AML-193 (cell line): ENCODE measurements around the gene NRDE2.
"Not testable (repeated sequence)": the region's sequence is repeated elsewhere in the genome, so short reads cannot be mapped to it uniquely, and the experiment has no call there.

Experiments
- DNase-seq, 2 experiments: peaks; one replicate each; lab custom pipeline; 2025; lab: John Stamatoyannopoulos, UW

The NRDE2 gene

DNA sequence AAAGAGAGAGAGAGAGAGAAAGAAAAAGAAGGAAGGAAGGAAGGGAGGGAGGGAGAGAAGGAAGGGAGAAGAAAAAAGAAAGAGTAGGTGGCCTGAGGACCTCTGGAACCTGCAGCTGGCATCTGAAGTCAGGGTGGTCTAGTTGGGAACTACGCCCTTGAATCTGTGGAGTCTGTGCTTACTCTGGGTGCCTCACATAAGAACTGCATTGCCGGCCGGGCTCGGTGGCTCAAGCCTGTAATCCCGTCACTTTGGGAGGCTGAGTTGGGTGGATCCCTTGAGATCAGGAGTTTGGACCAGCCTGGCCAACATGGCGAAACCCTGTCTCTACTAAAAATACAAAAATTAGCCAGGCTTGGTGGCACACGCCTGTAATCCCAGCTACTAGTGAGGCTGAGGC lies 10.0 kb upstream of the NRDE2 start:
- no peak for DNase-seq

DNA sequence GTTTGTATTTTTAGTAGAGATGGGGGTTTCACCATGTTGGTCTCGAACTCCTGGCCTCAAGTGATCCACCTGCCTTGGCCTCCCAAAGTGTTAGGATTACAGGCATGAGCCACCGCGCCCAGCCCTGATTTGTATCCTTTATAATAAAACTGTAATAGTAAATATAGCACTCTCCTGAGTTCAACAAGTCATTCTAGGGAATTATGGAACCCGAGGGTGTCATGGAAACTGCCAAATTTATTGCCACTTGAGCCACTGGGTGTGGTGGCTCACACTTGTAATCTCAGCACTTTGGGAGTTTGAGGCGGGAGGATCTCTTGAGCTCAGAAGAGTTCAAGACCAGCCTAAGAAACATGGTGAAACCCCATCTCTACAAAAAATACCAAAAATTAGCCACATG lies 9.5 kb upstream of the NRDE2 start:
- not testable (repeated sequence) for DNase-seq

DNA sequence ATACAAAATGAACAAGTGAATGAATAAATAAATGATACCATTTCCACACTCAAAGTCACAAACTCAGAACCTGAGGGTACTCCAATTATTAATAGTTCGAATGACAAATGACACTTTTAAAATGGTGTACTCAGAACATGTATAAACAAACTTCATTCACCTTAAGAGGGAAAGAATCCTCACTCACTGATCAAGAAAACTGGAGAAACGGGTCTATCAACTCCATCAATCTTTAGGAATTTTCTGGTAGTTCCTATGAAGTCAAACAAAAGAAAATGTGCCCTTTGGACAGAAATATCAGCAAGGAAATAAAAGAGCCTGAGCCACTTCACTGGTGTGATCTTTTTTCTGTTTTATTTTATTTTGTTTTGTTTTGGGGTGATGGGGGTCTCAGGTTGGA lies 5.2 kb upstream of the NRDE2 start:
- no peak for DNase-seq

- no peak for DNase-seq
Observed at GRCh38 chr14:90336401-90336800, 4.7 kb upstream of the NRDE2 start.

GRCh38 chr14:90332271-90332584 lies 487 bp upstream of the NRDE2 start:
- DNase-seq = no peak

GRCh38 chr14:90330203-90331196 lies 1.2 kb downstream of the NRDE2 start:
- no peak for DNase-seq

GRCh38 chr14:90321891-90322290 lies 9.8 kb downstream of the NRDE2 start:
- DNase-seq = no peak

DNA sequence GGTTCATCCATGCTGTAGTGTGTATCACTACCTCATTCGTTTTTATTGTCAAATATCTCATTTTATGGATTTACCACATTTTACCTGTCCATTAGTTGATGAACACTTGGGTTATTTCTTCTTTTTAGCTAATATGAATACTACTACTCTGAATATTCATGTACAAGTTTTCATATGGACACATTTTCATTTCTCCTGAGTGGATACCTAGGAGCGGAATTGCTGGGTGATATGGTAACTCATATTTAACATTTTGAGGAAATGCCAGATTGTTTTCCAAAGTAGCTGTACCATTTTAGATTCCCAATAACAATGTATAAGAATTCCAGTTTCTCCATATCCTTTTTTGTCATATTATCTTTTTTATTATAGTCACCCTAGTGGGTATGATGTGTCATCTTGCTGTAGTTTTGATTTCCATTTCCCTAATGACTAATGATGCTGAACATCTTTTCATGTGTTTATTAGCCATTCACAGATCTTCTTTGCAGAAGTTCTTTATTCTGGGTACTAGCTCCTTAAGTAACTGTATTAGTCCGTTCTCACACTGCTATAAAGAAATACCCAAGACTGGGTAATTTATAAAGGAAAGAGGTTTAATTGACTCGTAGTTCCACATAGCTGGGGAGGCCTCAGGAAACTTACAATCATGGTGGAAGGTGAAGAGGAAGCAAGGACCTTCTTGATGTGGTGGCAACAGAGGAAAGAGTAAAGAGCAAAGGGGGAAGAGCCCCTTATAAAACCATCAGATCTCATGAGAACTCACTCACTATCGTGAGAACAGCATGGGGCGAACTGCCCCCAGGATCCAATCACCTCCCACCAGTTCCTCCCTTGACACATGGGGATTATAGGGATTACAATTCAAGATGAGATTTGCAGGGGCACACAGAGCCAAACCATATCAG lies 11.9 kb downstream of the NRDE2 start:
- no peak for DNase-seq

DNA sequence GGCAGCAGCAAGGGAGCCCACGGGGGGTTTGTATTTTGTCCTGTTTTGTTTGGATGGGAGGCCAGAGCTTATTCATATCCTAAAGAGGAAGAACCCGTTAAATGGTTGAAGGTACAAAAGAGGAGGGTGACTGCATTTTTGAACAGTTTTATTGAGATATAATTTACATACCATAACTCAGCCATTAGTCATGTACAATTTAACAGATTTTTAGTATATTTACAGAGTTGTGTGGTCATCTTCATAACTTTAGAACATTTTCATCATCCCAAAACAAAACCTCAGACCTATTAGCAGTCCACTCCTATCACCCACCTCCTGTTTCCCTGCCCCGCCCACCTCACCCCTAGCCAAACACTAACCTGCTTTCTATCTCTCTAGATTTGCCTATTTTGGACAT lies 12.6 kb downstream of the NRDE2 start:
- DNase-seq = no peak

GRCh38 chr14:90318016-90318415 lies 13.7 kb downstream of the NRDE2 start:
- DNase-seq = no peak

GRCh38 chr14:90317286-90317685 lies 14.5 kb downstream of the NRDE2 start:
- DNase-seq = peak in 1 of 2 experiments; percentile 2

DNA sequence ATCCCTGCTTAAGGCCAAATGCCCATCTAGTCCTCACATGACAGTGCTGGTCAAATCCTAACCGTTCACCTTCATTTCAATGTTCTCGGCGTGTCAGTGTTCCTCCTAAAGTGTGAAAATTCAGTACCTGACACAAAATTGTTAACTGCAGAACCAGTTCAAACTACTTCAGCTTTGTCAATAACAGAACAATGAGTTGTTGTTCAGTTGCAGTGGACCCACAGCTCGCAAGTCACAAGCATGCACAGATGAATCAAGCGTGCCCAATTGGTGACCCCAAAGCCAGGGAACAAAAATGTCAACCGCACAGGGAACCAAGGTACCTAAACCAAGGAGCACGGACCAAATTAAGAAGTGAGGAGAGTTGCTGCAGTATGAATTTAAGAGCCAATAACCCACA lies 23.2 kb downstream of the NRDE2 start:
- DNase-seq = no peak

GRCh38 chr14:90305176-90305601 lies 26.6 kb downstream of the NRDE2 start:
- no peak for DNase-seq

GRCh38 chr14:90304502-90304901 lies 27.2 kb downstream of the NRDE2 start:
- no peak for DNase-seq

DNA sequence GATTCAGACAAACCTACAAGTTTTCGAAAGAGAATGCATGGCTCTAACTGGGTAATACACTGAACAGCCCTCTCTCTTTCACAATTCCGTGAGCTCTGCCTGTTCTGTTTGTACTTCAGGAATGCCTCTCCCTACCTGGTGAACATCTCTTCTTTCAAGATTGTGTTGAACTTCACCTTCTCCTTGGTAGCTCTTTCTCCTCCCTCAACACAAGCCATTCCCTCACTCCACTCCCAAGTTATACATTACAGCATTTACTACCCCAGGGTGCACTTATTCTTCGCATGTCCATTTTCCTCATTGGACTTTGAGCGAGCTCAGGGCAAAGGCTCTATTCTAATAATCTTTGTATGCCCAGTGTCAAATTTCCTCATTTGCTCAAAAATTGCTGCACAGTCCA lies 28.3 kb downstream of the NRDE2 start:
- no peak for DNase-seq

DNA sequence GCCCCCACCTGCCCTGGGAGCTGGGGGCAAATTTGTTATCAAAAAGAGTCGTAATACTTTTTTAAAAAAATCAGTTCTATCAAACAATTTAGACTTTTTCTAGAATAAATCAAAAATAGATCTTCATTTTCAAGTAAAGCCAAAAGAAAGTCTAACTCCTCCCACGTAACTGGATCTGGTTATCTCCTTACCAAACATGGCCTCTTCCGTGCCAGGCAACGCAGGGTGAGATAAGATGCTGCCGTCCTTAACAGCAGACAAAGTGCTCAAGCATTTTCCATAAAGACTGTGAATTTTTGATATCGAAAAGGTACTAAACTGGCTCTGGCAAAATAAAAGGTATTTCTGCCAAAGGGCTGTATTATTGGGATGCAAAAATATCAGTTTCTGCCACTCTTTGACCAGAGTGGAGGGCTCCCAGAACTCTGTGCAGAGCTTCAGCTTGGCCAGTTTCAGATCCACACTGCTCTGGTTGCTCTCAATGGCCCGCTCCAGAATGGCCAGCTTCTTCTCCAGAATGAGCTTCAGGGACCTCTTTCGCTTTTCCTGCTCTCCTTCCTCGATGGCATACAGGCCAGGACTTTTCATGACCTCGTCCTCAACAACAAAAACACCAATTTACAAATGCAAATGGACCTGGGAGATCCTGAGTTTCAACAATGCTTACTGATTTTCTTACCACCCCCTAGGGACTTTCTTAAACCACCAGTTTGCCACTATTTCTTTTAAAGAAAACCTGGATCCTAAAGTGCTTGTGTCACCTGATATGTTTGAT lies 29.0 kb downstream of the NRDE2 start:
- DNase-seq = no peak

- peak; percentile 10 to 29 for DNase-seq
Observed at GRCh38 chr14:90301668-90302090, 30.1 kb downstream of the NRDE2 start.

DNA sequence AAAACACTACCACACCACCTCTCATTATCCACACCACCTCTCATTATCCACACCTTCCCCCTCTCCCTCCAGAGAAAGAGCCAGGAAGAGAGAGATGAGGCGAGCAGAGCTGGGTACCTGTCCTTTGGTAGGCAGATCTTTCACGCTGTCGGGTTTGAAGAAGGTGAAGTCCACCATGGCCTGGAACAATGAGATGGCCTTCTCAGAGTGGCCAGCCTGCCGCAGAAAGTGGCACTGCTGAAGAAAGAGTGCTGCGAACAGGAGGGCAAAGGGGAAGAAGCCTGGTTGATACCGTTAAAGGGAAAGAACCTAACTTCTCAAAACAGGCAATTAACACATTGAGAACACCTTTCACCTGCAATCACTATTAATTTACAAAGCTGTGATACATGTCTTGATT lies 30.6 kb downstream of the NRDE2 start:
- DNase-seq = no peak

GRCh38 chr14:90300611-90301047 lies 31.1 kb downstream of the NRDE2 start:
- peak; percentile 58 to 62 for DNase-seq

DNA sequence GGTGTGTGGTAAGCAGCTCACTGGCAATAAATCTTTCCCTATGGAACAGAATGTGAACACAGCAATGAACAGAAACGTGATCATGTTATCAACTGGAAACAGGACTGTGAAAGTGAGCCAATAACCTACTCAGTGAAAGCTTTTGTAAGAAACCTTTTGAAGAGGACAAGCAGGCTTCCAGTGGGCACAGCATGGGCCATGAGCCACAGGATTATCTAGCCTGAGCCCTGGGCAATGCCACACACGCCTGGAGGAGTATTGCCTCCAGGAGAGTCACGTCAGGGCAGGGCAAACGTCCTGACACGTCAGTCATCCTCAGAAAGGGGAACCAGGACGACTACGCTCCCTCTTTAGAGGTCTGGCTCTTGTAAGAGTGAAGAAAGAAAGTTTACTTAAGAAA lies 32.3 kb downstream of the NRDE2 start:
- DNase-seq = peak; percentile 42 to 47

- DNase-seq = no peak
Observed at GRCh38 chr14:90297876-90298629, 33.7 kb downstream of the NRDE2 start.
